NOMO-1 treated with DMSO at 0.1 percent for 48 hours (cell line): ENCODE measurements around the gene AGBL5.
A peak's percentile ranks its signal among the peaks of the same experiment; 100 is the strongest.
"Not testable (repeated sequence)": the region's sequence is repeated elsewhere in the genome, so short reads cannot be mapped to it uniquely, and the experiment has no call there.

ENCODE experiments used
- DNase-seq: peaks from one replicate; lab custom pipeline; 2025; ENCODE audit not compliant: unreplicated experiment; lab: John Stamatoyannopoulos, UW

Gene AGBL5

GRCh38 chr2:27091746-27092695 is 40.6 kb downstream of the AGBL5 start:
- DNase-seq: no peak

GRCh38 chr2:27092696-27093429 is 41.4 kb downstream of the AGBL5 start:
- DNase-seq: no peak

- DNase-seq: no peak
Observed at GRCh38 chr2:27093430-27094352, 42.2 kb downstream of the AGBL5 start.

- no peak for DNase-seq
Observed at GRCh38 chr2:27094353-27094984, 43.0 kb downstream of the AGBL5 start.

GRCh38 chr2:27095427-27095744 is 43.9 kb downstream of the AGBL5 start:
- no peak for DNase-seq

GRCh38 chr2:27095745-27096651 is 44.5 kb downstream of the AGBL5 start:
- peak; percentile 24 for DNase-seq

GRCh38 chr2:27096748-27097297 is 45.4 kb downstream of the AGBL5 start:
- DNase-seq: no peak

GRCh38 chr2:27097341-27097740 is 45.9 kb downstream of the AGBL5 start:
- DNase-seq: no peak

GRCh38 chr2:27099334-27099955 is 48.0 kb downstream of the AGBL5 start:
- no peak for DNase-seq

- DNase-seq: no peak
Observed at GRCh38 chr2:27100036-27100435, 48.6 kb downstream of the AGBL5 start.

GRCh38 chr2:27102329-27102728 is 50.9 kb downstream of the AGBL5 start:
- no peak for DNase-seq

- no peak for DNase-seq
Observed at GRCh38 chr2:27105981-27106380, 54.5 kb downstream of the AGBL5 start.

GRCh38 chr2:27108221-27108620 is 56.8 kb downstream of the AGBL5 start:
- no peak for DNase-seq

- no peak for DNase-seq
Observed at GRCh38 chr2:27109083-27109482, 57.6 kb downstream of the AGBL5 start.

GRCh38 chr2:27110603-27111352 is 59.3 kb downstream of the AGBL5 start:
- not testable (repeated sequence) for DNase-seq

- not testable (repeated sequence) for DNase-seq
Observed at GRCh38 chr2:27111392-27112078, 60.1 kb downstream of the AGBL5 start.

GRCh38 chr2:27115519-27115918 is 64.1 kb downstream of the AGBL5 start:
- no peak for DNase-seq
